Activated T-cell treated with anti-CD3 and anti-CD28 coated beads, Interleukin-2, amount 50 U/mL, for 72 hours (primary cell): ENCODE results near the gene VKORC1L1. TPM values are rescaled to one million over a fixed set of nuclear protein-coding genes. Genes with fewer than 3 reads are reported as not detected.
"Not testable (repeated sequence)": the region's sequence is repeated elsewhere in the genome, so short reads cannot be mapped to it uniquely, and the experiment has no call there.

ENCODE experiments used
- ATAC-seq, 2 donors: fragments of 150-1000 bp; cut with Tn5 transposase; replicated peaks in 1 of 2; 2 replicates each; pipeline ENCODE4 v1.10.0; 2021; ENCODE audit warnings: moderate library complexity in 2 of 2, mild to moderate bottlenecking in 1 of 2
- DNase-seq, 2 donors: peaks; one replicate each; pipeline ENCODE4 v3.0.0; 2021 to 2022; ENCODE audit warnings: mixed read lengths in 1 of 2
- H3K27ac Mint-ChIP-seq: one replicate; pipeline ENCODE4 v1.8.0; 2022; ENCODE audit warnings: mild to moderate bottlenecking, moderate library complexity, mixed read lengths
- H3K27me3 Mint-ChIP-seq: one replicate; pipeline ENCODE4 v1.8.0; 2022; ENCODE audit warnings: low read depth, mixed read lengths
- H3K36me3 Mint-ChIP-seq, 2 donors: one replicate each; pipeline ENCODE4 v1.8.0; 2022; ENCODE audit warnings: mixed read lengths in 2 of 2, mild to moderate bottlenecking in 1 of 2; ENCODE audit not compliant: insufficient read depth in 2 of 2
- H3K4me1 Mint-ChIP-seq: one replicate; pipeline ENCODE4 v1.8.0; 2022; ENCODE audit warnings: low read depth, mixed read lengths
- H3K4me3 Mint-ChIP-seq, 2 donors: one replicate each; pipeline ENCODE4 v1.8.0; 2022; ENCODE audit warnings: mild to moderate bottlenecking in 2 of 2, mixed read lengths in 2 of 2, moderate library complexity in 2 of 2
- H3K9me3 Mint-ChIP-seq, 2 donors: one replicate each; pipeline ENCODE4 v1.8.0; 2022; ENCODE audit warnings: mixed read lengths in 2 of 2
- total RNA-seq, 2 donors: library from RNA; stranded (reverse); gene quantifications; one replicate each; pipeline ENCODE4 v1.2.3, GENCODE V29; 2022

The VKORC1L1 gene
- 10 to 100 TPM; 13.1 to 14.1 TPM for total RNA-seq

- H3K4me1 Mint-ChIP-seq, result no peaks in the 10 kb centered on the region
- H3K27ac Mint-ChIP-seq, result peak within 1 kb of the TSS; percentile 79
Observed at GRCh38 chr7:65872776-65873581, at the start of gene VKORC1L1. Gene VKORC1L1 (plus strand): TSS chr7:65873074. CDS start chr7:65873372, 298 bp downstream.

GRCh38 chr7:65827366-65827765, 45.5 kb upstream of the VKORC1L1 start:
- no peak for ATAC-seq
- no peak for DNase-seq
- no peaks in the 10 kb centered on the region for H3K4me1 Mint-ChIP-seq
- no peaks in the 10 kb centered on the region for H3K9me3 Mint-ChIP-seq
- H3K36me3 Mint-ChIP-seq, result no peaks in the 10 kb centered on the region
- no peaks in the 10 kb centered on the region for H3K27me3 Mint-ChIP-seq
- H3K27ac Mint-ChIP-seq, result no peak overlapping the region
- no peak overlapping the region for H3K4me3 Mint-ChIP-seq

More at GRCh38 chr7:65872776-65873581, at the start of gene VKORC1L1:
- Mint-ChIP-seq H3K9me3 (peaks cover 0 to 1% of the 10 kb centered on the region in 2 donors), H3K27me3 (no peaks in the 10 kb centered on the region), H3K36me3 (peaks cover 0 to 4% of the 10 kb centered on the region in 2 donors), H3K4me3 (peak within 1 kb of the TSS; percentile 84 to 88)
- peak; percentile 94 to 97 for DNase-seq
- peak; percentile 93 to 94 for ATAC-seq

- Mint-ChIP-seq H3K27ac (no peak overlapping the region), H3K36me3 (no peaks in the 10 kb centered on the region), H3K4me3 (no peak overlapping the region), H3K27me3 (no peaks in the 10 kb centered on the region), H3K4me1 (peaks cover 6% of the 10 kb centered on the region), H3K9me3 (no peaks in the 10 kb centered on the region)
- no peak for DNase-seq
- no peak for ATAC-seq
Observed at GRCh38 chr7:65832281-65832680, 40.6 kb upstream of the VKORC1L1 start.

- H3K9me3 Mint-ChIP-seq, H3K4me3 Mint-ChIP-seq, H3K36me3 Mint-ChIP-seq, H3K27me3 Mint-ChIP-seq, ATAC-seq, H3K4me1 Mint-ChIP-seq, H3K27ac Mint-ChIP-seq, DNase-seq: not testable (repeated sequence)
Observed at GRCh38 chr7:65836684-65837083, 36.2 kb upstream of the VKORC1L1 start.

- H3K9me3 Mint-ChIP-seq, H3K27me3 Mint-ChIP-seq, H3K27ac Mint-ChIP-seq, H3K4me1 Mint-ChIP-seq, DNase-seq, H3K4me3 Mint-ChIP-seq, H3K36me3 Mint-ChIP-seq, ATAC-seq: not testable (repeated sequence)
Observed at GRCh38 chr7:65837541-65837956, 35.3 kb upstream of the VKORC1L1 start.

GRCh38 chr7:65839846-65840245, 33.0 kb upstream of the VKORC1L1 start:
- ATAC-seq (no peak), DNase-seq (no peak)
- Mint-ChIP-seq H3K4me1 (peaks cover 6% of the 10 kb centered on the region), H3K27ac (no peak overlapping the region), H3K27me3 (no peaks in the 10 kb centered on the region), H3K36me3 (peaks cover 0 to 1% of the 10 kb centered on the region in 2 donors), H3K9me3 (no peaks in the 10 kb centered on the region), H3K4me3 (no peak overlapping the region)

- peaks cover 0 to 1% of the 10 kb centered on the region in 2 donors for H3K36me3 Mint-ChIP-seq
- no peaks in the 10 kb centered on the region for H3K27me3 Mint-ChIP-seq
- H3K4me1 Mint-ChIP-seq, result peaks cover 2% of the 10 kb centered on the region
- ATAC-seq (no peak), DNase-seq (no peak)
- H3K9me3 Mint-ChIP-seq, result no peaks in the 10 kb centered on the region
- H3K4me3 Mint-ChIP-seq, result no peak overlapping the region
- H3K27ac Mint-ChIP-seq, result no peak overlapping the region
Observed at GRCh38 chr7:65840446-65840845, 32.4 kb upstream of the VKORC1L1 start.

GRCh38 chr7:65843616-65844015, 29.3 kb upstream of the VKORC1L1 start:
- H3K27ac Mint-ChIP-seq, H3K36me3 Mint-ChIP-seq, DNase-seq, H3K27me3 Mint-ChIP-seq, H3K9me3 Mint-ChIP-seq, H3K4me1 Mint-ChIP-seq, ATAC-seq, H3K4me3 Mint-ChIP-seq: not testable (repeated sequence)

- peaks cover 0 to 1% of the 10 kb centered on the region in 2 donors for H3K36me3 Mint-ChIP-seq
- ATAC-seq (no peak), DNase-seq (no peak)
- H3K4me1 Mint-ChIP-seq, result no peaks in the 10 kb centered on the region
- no peaks in the 10 kb centered on the region for H3K27me3 Mint-ChIP-seq
- no peak overlapping the region for H3K4me3 Mint-ChIP-seq
- H3K27ac Mint-ChIP-seq, result no peak overlapping the region
- H3K9me3 Mint-ChIP-seq, result peaks cover 0 to 2% of the 10 kb centered on the region in 2 donors
Observed at GRCh38 chr7:65846008-65846570, 26.8 kb upstream of the VKORC1L1 start.

GRCh38 chr7:65853426-65853825, 19.4 kb upstream of the VKORC1L1 start:
- not testable (repeated sequence) for H3K27ac Mint-ChIP-seq, DNase-seq, H3K36me3 Mint-ChIP-seq, H3K9me3 Mint-ChIP-seq, H3K4me3 Mint-ChIP-seq, H3K4me1 Mint-ChIP-seq, ATAC-seq, H3K27me3 Mint-ChIP-seq

GRCh38 chr7:65853892-65854291, 19.0 kb upstream of the VKORC1L1 start:
- not testable (repeated sequence) for ATAC-seq, H3K9me3 Mint-ChIP-seq, H3K27ac Mint-ChIP-seq, H3K4me1 Mint-ChIP-seq, H3K4me3 Mint-ChIP-seq, H3K27me3 Mint-ChIP-seq, H3K36me3 Mint-ChIP-seq, DNase-seq

GRCh38 chr7:65857321-65857894, 15.5 kb upstream of the VKORC1L1 start:
- H3K9me3 Mint-ChIP-seq, DNase-seq, H3K27me3 Mint-ChIP-seq, ATAC-seq, H3K4me1 Mint-ChIP-seq, H3K4me3 Mint-ChIP-seq, H3K36me3 Mint-ChIP-seq, H3K27ac Mint-ChIP-seq: not testable (repeated sequence)

GRCh38 chr7:65858660-65859059, 14.2 kb upstream of the VKORC1L1 start:
- not testable (repeated sequence) for H3K4me3 Mint-ChIP-seq, H3K36me3 Mint-ChIP-seq, ATAC-seq, H3K9me3 Mint-ChIP-seq, DNase-seq, H3K27ac Mint-ChIP-seq, H3K4me1 Mint-ChIP-seq, H3K27me3 Mint-ChIP-seq
